Astrocyte of the cerebellum (primary cell): ENCODE results near the gene KCNN2.

Source experiments
- DNase-seq: peaks from one replicate; pipeline ENCODE4 v3.0.0-alpha.2; 2011; ENCODE audit warnings: low read depth
- H3K4me3 ChIP-seq: 2 replicates; pipeline ENCODE4 v1.5.1; 2011; ENCODE audit warnings: mild to moderate bottlenecking, low read depth, low read length, moderate library complexity
- CTCF ChIP-seq: IDR thresholded peaks from 2 replicates; pipeline ENCODE4 v1.5.1; 2012; ENCODE audit warnings: low read length, low read depth, moderate library complexity, mild to moderate bottlenecking; ENCODE audit errors: missing control alignments
- in situ Hi-C: cut with HindIII; loops from 2 replicates; pipeline ENCODE4 v1.10.0; 2017; ENCODE audit warnings: low sequenced_read_pairs

Gene KCNN2

GRCh38 chr5:114393159-114393558 lies 31.3 kb downstream of the KCNN2 start:
- no peak for TF ChIP-seq CTCF
- in situ Hi-C loops = no loop called here
- DNase-seq = no peak
- H3K4me3 ChIP-seq = no peak overlapping the region

- no peak for TF ChIP-seq CTCF
- in situ Hi-C loops = no loop called here
- DNase-seq = no peak
- no peak overlapping the region for H3K4me3 ChIP-seq
These were observed 40.3 kb downstream of the KCNN2 start for GRCh38 chr5:114402206-114402605.

GRCh38 chr5:114407783-114408182 lies 45.9 kb downstream of the KCNN2 start:
- no peak overlapping the region for H3K4me3 ChIP-seq
- no peak for TF ChIP-seq CTCF
- no peak for DNase-seq
- in situ Hi-C loops = no loop called here

GRCh38 chr5:114408847-114409246 lies 47.0 kb downstream of the KCNN2 start:
- DNase-seq = no peak

GRCh38 chr5:114411380-114411931 lies 49.6 kb downstream of the KCNN2 start:
- no peak for DNase-seq
- in situ Hi-C loops = no loop called here
- TF ChIP-seq CTCF = no peak
- no peak overlapping the region for H3K4me3 ChIP-seq

More at GRCh38 chr5:114408847-114409246, 47.0 kb downstream of the KCNN2 start:
- no peak for TF ChIP-seq CTCF
- H3K4me3 ChIP-seq = no peak overlapping the region
- in situ Hi-C loops = no loop called here

GRCh38 chr5:114412510-114413171 lies 50.8 kb downstream of the KCNN2 start:
- in situ Hi-C loops = no loop called here
- peak; percentile 49 for DNase-seq
- TF ChIP-seq CTCF = no peak
- no peak overlapping the region for H3K4me3 ChIP-seq
